GM21737 (cell line): Measurements from ENCODE around the gene TRPV5.

Experiments
- ATAC-seq: cut with Tn5 transposase; IDR thresholded peaks from one replicate; pipeline ENCODE4 v1.9.1; 2021; ENCODE audit warnings: mild to moderate bottlenecking, moderate library complexity; ENCODE audit not compliant: unreplicated experiment

TRPV5 gene

GRCh38 chr7:142941541-142941940 lies 8.0 kb upstream of the TRPV5 start:
- no peak for ATAC-seq

DNA sequence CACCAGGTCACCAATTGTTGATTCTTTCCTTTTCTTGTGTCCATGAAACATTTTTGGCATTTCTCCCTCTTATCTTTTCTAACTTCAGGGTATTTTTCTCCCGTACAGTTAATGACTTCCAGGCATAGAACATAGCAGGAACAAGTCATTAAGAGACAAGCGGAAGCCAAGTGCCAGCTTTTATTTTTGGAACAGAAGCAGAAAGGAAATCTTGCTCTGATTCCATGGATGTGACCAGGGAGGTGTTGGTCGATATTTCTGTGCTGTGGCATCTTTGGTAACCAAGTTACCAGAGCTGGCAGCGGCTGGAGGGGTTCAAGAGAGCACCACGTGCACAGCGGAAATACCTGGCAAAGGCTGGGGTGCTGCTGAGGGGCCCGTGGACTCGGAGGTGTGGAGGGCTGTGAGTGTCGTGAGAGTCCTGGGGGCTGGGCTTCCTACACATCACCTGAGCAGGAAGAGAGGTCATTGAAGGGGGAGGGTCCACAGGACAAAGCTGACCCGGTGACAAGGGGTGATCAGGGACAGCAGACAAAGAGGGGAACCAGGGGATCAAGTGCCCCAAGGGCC lies 7.5 kb upstream of the TRPV5 start:
- ATAC-seq = no peak

DNA sequence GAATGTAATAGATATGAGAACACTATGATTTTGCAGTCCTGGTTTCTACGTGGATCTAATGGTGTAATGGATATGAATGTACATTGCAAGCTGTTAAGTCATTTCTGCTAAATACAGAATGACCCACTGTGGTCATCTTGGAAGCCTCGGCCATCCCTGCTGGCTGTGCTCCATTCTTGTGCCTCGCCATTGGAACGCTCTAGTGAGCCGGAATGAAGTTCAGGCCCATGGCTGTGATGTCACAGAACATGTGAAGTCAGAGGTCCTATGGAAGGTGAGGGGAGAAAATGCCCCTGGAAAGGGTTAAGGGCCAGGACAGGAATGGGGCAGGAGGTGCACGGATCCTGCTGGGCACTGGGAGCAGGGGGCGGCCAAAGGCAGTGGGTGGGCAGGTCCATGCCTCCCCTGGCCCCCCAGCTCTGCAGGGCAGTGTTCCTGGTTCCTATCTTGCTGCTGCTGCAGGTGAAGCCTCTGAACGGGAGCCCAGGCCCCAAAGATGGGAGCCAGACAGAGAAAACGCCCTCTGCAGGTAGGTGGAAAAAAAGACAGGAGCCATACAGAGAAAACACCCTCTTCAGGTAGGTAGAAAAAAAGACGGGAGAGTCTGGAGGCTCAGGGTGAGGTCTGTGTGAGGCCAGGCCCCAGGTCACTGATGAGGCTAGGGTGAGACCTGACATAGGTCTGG lies 5.8 kb upstream of the TRPV5 start, which contains the start of gene LLCFC1:
TSS of gene LLCFC1 (plus strand) at position 259 of the 685 bp plus-strand sequence. CDS start at position 397, 138 bp downstream.
- ATAC-seq = no peak

DNA sequence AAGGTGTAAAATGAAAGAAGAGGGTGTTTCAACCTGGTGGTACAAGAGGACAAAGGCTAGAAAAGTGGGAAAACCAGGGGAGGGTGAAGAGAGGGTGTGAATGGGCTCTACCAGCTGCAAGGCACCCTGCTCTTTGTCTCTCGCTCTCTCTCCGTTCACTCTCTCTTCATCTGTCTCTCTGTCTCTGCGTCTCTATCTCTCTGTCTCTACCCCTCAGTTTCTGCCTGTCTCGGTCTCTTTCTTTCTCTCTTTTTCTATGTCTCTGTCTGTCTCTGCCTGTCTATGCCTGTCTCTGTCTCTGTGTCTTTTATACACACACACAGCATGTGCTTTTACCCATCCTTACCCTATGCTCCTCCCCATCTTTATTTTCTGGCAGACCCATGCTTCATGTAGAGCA lies 5.1 kb upstream of the TRPV5 start:
- no peak for ATAC-seq

DNA sequence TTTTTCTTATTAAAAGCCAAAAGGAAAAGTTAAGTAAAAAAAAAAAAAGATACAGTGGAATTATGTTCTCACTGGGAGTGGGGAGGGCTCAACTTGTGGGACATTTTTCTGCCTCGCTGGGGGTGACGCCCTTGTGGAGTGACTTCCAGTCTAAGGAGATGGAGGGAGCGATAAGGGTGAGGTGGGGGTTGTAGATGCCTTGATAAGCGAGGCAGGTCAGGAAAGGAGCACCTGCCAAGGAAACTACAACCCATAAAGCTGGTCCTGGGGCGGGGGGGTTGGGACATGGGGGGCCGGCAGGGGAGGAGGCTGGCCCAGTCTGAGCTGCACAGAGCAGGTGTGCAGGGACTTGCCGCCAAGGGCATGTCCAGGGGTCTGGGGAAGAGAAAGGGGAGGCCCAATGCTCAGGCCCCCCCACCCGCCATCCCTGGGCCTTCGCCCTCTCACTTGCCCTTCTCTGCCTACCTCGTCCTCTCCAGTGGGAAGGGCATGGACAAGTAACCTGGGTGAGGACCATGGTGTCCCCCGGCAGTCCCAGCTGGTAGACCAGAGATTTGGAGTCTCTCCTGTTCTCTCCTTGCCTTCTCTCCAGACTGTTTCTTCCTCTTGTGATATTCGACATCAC lies 2.5 kb upstream of the TRPV5 start:
- ATAC-seq = no peak

GRCh38 chr7:142934056-142934455 lies 510 bp upstream of the TRPV5 start:
- ATAC-seq = no peak

GRCh38 chr7:142933092-142933475 lies 462 bp downstream of the TRPV5 start:
- ATAC-seq = no peak

GRCh38 chr7:142932386-142933091 lies 1.0 kb downstream of the TRPV5 start:
- no peak for ATAC-seq

- no peak for ATAC-seq
These were observed 3.3 kb downstream of the TRPV5 start for GRCh38 chr7:142930126-142930730.

DNA sequence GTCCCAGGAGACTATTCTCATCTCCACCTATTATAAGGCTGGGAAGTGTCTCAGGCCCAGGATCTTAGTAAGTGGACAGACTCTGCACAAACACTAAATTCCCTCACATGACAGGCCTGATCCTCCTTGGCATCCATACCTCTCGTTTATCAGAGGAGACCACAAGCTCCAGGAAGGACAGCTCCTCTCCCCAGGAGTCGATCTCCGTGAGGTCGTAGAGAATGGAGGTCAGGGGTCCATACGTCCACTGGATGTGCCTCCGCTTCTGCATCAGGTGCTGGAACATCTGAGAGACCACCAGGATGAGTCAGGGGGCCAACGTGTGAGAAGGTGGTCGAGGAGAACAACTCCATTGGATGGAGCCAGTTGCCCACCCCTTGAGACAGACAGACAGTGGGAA lies 5.6 kb downstream of the TRPV5 start:
- ATAC-seq = no peak

GRCh38 chr7:142927085-142927745 lies 6.3 kb downstream of the TRPV5 start:
- no peak for ATAC-seq

GRCh38 chr7:142925413-142925812 lies 8.1 kb downstream of the TRPV5 start:
- ATAC-seq = no peak

DNA sequence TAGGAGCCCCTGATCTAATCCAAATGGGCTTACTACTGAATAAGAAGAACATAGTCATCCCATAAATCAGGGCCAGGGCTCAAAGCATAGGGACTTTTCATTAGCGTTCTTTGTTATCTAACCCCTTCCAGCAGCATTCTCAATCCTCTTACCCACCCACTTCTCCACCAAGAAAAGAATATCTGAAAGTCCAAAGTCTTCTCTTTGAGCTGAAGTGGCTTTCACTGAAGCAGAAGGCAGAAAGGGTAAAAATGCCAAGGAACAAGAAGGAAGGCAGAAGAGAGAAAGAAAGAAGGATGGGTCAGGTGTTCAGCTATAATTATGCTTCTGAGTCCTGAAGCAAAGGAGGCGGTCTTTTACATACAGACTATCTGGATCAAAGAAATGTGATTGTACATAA lies 10.2 kb downstream of the TRPV5 start:
- ATAC-seq = no peak

DNA sequence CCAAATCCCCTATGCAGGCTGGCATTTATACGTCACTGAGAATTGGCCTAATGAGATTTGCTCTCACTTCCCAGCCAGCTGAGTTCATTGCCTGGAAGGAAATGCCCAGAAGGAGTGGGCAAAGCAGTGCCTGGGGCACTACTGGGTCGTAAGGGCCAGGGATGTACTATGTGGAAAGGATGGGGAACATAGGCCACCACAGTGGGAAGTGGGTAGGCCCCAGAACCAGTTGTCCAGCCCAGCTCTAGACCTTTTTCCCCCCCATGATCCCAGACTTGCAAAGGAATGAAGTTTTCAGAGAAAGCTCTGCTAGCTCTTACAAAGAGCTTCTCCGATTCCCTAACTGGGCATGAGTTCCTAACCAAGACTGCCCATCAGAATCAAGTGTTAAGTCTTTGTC lies 13.9 kb downstream of the TRPV5 start:
- no peak for ATAC-seq

GRCh38 chr7:142918901-142919300 lies 14.6 kb downstream of the TRPV5 start:
- ATAC-seq = no peak

DNA sequence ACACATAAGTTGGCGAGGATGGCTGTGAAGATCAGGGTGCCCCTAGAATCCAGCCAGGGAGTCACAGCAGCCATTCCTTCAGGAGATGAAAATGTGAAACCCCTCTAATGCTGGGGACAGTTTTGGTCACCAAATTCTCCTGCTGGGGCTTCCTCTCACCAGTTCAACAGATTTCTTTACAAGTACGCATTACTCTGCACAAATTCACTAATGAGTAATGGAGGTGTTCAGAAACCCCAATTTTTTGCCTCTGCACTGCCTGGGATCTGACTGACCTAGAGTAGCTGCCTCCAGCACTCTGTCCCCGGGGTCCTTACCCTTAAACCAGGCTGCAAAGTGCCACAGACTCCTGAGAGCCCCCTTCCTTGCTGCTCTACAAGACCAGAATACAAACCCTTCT lies 16.1 kb downstream of the TRPV5 start:
- ATAC-seq = no peak

GRCh38 chr7:142916508-142916907 lies 17.0 kb downstream of the TRPV5 start:
- no peak for ATAC-seq

GRCh38 chr7:142915315-142915714 lies 18.2 kb downstream of the TRPV5 start:
- ATAC-seq = no peak

GRCh38 chr7:142914121-142914520 lies 19.4 kb downstream of the TRPV5 start:
- ATAC-seq = no peak

GRCh38 chr7:142913566-142913965 lies 20.0 kb downstream of the TRPV5 start:
- no peak for ATAC-seq

DNA sequence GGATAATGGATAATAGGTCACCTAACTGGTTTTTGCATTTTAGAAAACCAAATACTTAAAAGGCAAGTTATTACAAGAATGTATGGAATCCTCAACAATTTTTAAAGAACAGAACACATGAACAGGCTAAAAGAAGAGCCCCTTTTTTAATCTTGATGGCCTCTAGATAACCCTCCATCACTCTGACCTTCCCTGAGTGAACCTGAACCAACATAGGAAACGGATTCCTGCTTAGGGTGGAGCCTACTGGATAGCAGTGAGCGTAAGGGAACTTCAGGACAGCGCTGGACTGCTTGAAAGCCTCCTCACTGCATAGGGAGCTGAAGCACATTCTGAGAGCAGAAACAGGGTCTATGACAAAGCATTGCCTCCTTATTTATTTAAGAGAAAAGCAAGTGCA lies 20.5 kb downstream of the TRPV5 start:
- ATAC-seq = no peak
